HepG2 (cell line): ENCODE measurements around the gene CENPM. TPM values are rescaled to one million over a fixed set of nuclear protein-coding genes. Genes with fewer than 3 reads are reported as not detected.

Experiments used
- ATAC-seq: fragments of 200-7000 bp; cut with Tn5 transposase; 3 replicates; pipeline ENCODE4 v1.9.1; 2020; ENCODE audit warnings: mild to moderate bottlenecking, moderate library complexity
- BruUV-seq: library from RNA; stranded (reverse); fragments of 400-500 nt; replicated peaks from 2 replicates; lab custom pipeline; 2021; lab: Mats Ljungman, UMichigan
- CTCF ChIA-PET: fragments of 300-600 bp; formaldehyde crosslinking; extraction: SDS; loops from one replicate; lab custom pipeline; 2021; ENCODE audit warnings: low total read pairs, inconsistent platforms, low intra/inter-chr PET ratio; lab: Yijun Ruan, JAX
- POLR2A ChIA-PET: fragments of 350-600 bp; sonication (Branson Sonifier 250); formaldehyde crosslinking; loops from one replicate; lab custom pipeline; 2020; ENCODE audit warnings: antibody characterized with exemption, inconsistent platforms; lab: Yijun Ruan, JAX
- DNase-seq: peaks from one replicate; pipeline ENCODE4 v3.0.0-alpha.2; 2015; ENCODE audit warnings: low spot score
- FAIRE-seq: peaks from 3 replicates; lab custom pipeline; 2011; peaks lifted over from hg19 to GRCh38; lab: Jason Lieb, UNC
- H2AFZ ChIP-seq: one replicate; pipeline ENCODE4 v1.6.1; 2011; ENCODE audit warnings: low read length, inconsistent platforms
- H3K27ac ChIP-seq: fragments of 300-600 bp; 3 replicates; pipeline ENCODE4 v1.8.0; 2011; ENCODE audit warnings: mixed run types, mild to moderate bottlenecking, mixed read lengths, low read length, inconsistent platforms; ENCODE audit not compliant: insufficient read depth; ENCODE audit errors: extremely low read length
- H3K27me3 ChIP-seq, 2 experiments: fragments of 200-600 bp in 1 of 2; 2 replicates in 1 of 2; 3 replicates in 1 of 2; pipeline versions ENCODE4 v1.6.0 to v1.8.0; 2011; ENCODE audit warnings: low read length in 2 of 2, mild to moderate bottlenecking in 2 of 2, moderate library complexity in 2 of 2, inconsistent platforms in 1 of 2; ENCODE audit not compliant: insufficient read depth in 2 of 2, control insufficient read depth in 1 of 2
- H3K36me3 ChIP-seq, 2 experiments: fragments of 200-600 bp in 1 of 2; replicated peaks in 1 of 2; 2 replicates in 1 of 2; 3 replicates in 1 of 2; pipeline versions ENCODE4 v1.5.1 to v1.8.0; 2011; ENCODE audit warnings: low read length in 2 of 2, inconsistent platforms in 1 of 2; ENCODE audit not compliant: insufficient read depth in 2 of 2, control insufficient read depth in 1 of 2
- H3K4me1 ChIP-seq: 2 replicates; pipeline ENCODE4 v1.5.1; 2012; ENCODE audit warnings: low read length, inconsistent platforms; ENCODE audit not compliant: insufficient read depth
- H3K4me2 ChIP-seq: 2 replicates; pipeline ENCODE4 v1.6.0; 2011; ENCODE audit warnings: low read depth, low read length, inconsistent platforms
- H3K4me3 ChIP-seq, 3 experiments: fragments of 200-600 bp in 1 of 3; sonication (generic), shearing (Covaris generic) in 1 of 3; replicated peaks in 1 of 3; 2 replicates each; pipeline ENCODE4 v1.5.1; 2011 to 2016; ENCODE audit warnings: low read length in 3 of 3, inconsistent platforms in 2 of 3, low read depth in 2 of 3, mild to moderate bottlenecking in 2 of 3, control low read depth in 1 of 3, mixed read lengths in 1 of 3; ENCODE audit not compliant: insufficient read depth in 1 of 3
- H3K79me2 ChIP-seq: one replicate; pipeline ENCODE4 v1.6.1; 2011; ENCODE audit warnings: low read length, inconsistent platforms; ENCODE audit not compliant: insufficient read depth
- H3K9ac ChIP-seq: 2 replicates; pipeline ENCODE4 v1.6.0; 2011; ENCODE audit warnings: mild to moderate bottlenecking, low read depth, low read length, inconsistent platforms; ENCODE audit not compliant: insufficient read depth
- H3K9me3 ChIP-seq: 2 replicates; pipeline ENCODE4 v1.5.1; 2012; ENCODE audit warnings: mild to moderate bottlenecking, low read length
- H4K20me1 ChIP-seq: 2 replicates; pipeline ENCODE4 v1.6.0; 2011; ENCODE audit warnings: inconsistent platforms, mild to moderate bottlenecking, low read length, moderate library complexity; ENCODE audit not compliant: insufficient read depth
- AGO2 ChIP-seq: fragments of 200-400 bp; formaldehyde crosslinking; optimal IDR thresholded peaks from 2 replicates; pipeline ENCODE3; 2017; ENCODE audit warnings: mild to moderate bottlenecking, low read depth, low read length, moderate library complexity
- AKAP8 ChIP-seq: sonication (generic); formaldehyde crosslinking; IDR thresholded peaks from 2 replicates; pipeline ENCODE4 v1.5.1; 2020; ENCODE audit warnings: mild to moderate bottlenecking, missing genetic modification reagents
- CHD4 ChIP-seq: fragments of 200-600 bp; sonication (generic); IDR thresholded peaks from 2 replicates; pipeline ENCODE4 v1.7.0; 2017; ENCODE audit warnings: mild to moderate bottlenecking, low read length, borderline replicate concordance
- KDM2A ChIP-seq: sonication (generic); formaldehyde crosslinking; IDR thresholded peaks from 2 replicates; pipeline ENCODE4 v1.4.0; 2020; ENCODE audit warnings: low read depth, missing genetic modification reagents, borderline replicate concordance
- MYC ChIP-seq: sonication (generic); formaldehyde crosslinking; IDR thresholded peaks from 2 replicates; pipeline ENCODE4 v1.9.0; 2021; ENCODE audit warnings: missing genetic modification reagents, borderline replicate concordance
- NONO ChIP-seq, 2 experiments: fragments of 450-650 bp in 1 of 2; sonication (generic) in 1 of 2; formaldehyde crosslinking in 1 of 2; IDR thresholded peaks in 1 of 2; conservative IDR thresholded peaks in 1 of 2; 2 replicates each; pipeline versions ENCODE4 v1.6.1 to v1.8.0; 2017 to 2022; ENCODE audit warnings: mild to moderate bottlenecking in 1 of 2, missing genetic modification reagents in 1 of 2, moderate library complexity in 1 of 2
- PCBP2 ChIP-seq: fragments of 200-400 bp; formaldehyde crosslinking; optimal IDR thresholded peaks from 2 replicates; pipeline ENCODE3; 2018; ENCODE audit warnings: low read length, low read depth; ENCODE audit not compliant: poor library complexity, severe bottlenecking
- POLR2A ChIP-seq, 2 experiments: IDR thresholded peaks; 2 replicates each; pipeline ENCODE4 v1.6.1; 2011; ENCODE audit warnings: low read depth in 2 of 2, low read length in 2 of 2, mild to moderate bottlenecking in 1 of 2, moderate library complexity in 1 of 2; ENCODE audit not compliant: insufficient read depth in 1 of 2
- POLR2G ChIP-seq: fragments of 200-400 bp; formaldehyde crosslinking; IDR thresholded peaks from 2 replicates; pipeline ENCODE4 v1.6.1; 2018; ENCODE audit warnings: mild to moderate bottlenecking, low read depth, low read length, moderate library complexity
- RBM22 ChIP-seq: fragments of 200-400 bp; formaldehyde crosslinking; optimal IDR thresholded peaks from 2 replicates; pipeline ENCODE3; 2017; ENCODE audit warnings: mild to moderate bottlenecking, low read length, moderate library complexity
- RFXANK ChIP-seq: IDR thresholded peaks from 2 replicates; pipeline ENCODE4 v1.6.1; 2016
- ZFP91 ChIP-seq: sonication (generic); formaldehyde crosslinking; IDR thresholded peaks from 2 replicates; pipeline ENCODE4 v1.9.0; 2022; ENCODE audit warnings: missing genetic modification reagents, mild to moderate bottlenecking, borderline replicate concordance
- ZFX ChIP-seq: sonication (generic); formaldehyde crosslinking; IDR thresholded peaks from 2 replicates; pipeline ENCODE4 v1.4.0; 2020; ENCODE audit warnings: mild to moderate bottlenecking, low read depth, missing genetic modification reagents, moderate library complexity
- WGBS: methylation state at CpG from one replicate; pipeline ENCODE4 v1.1.6; 2017; ENCODE audit warnings: low lambda C conversion rate; 5-methylcytosine and 5-hydroxymethylcytosine counted together
- in situ Hi-C: cut with HindIII; loops from 2 replicates; pipeline ENCODE4 v1.10.0; 2017; ENCODE audit warnings: low pct_unique_long_range_greater_than_20kb; ENCODE audit not compliant: extremely low pct_ligation_motif_present
- intact Hi-C: fragments of 100-400 bp; cut with micrococcal nuclease; formaldehyde crosslinking; loops from one replicate; pipeline ENCODE4 v1.10.0; 2022; ENCODE audit not compliant: unreplicated experiment
- polyA plus RNA-seq, 8 experiments: library from polyadenylated mRNA; depleted of rRNA in 3 of 8; stranded (reverse) in 7 of 8; unstranded in 1 of 8; fragments of >200 nt; fragmentation: Illumina TruSeq in 4 of 8; extraction: Trizol in 4 of 8; gene quantifications; 2 replicates each; pipeline versions ENCODE4 v1.2.1 to v1.2.3, GENCODE V29; 2011 to 2016; ENCODE audit warnings: low read depth in 4 of 8, missing spikeins in 1 of 8, mixed read lengths in 1 of 8; ENCODE audit not compliant: insufficient read depth in 1 of 8
- total RNA-seq, 5 experiments: library from RNA; depleted of rRNA; stranded (reverse); fragments of >200 nt; fragmentation: Illumina TruSeq; extraction: Trizol; gene quantifications; 2 replicates each; pipeline ENCODE4 v1.2.3, GENCODE V29; 2016; ENCODE audit warnings: low read depth in 1 of 5

CENPM gene
- total and polyA plus RNA-seq, 2 of the 13 experiments (the other 11 are each of a cell fraction or from before 2014, with no cell fraction given): 11.2 to 37.3 TPM

GRCh38 chr22:41907436-41908401 is 39.2 kb downstream of the CENPM start:
- intact Hi-C loops: no loop called here
- no TSS peak for BruUV-seq
- H3K9me3 ChIP-seq: no peaks in the 10 kb centered on the region
- no peak overlapping the region for H3K4me3 ChIP-seq
- DNase-seq (no peak), FAIRE-seq (no peak), ATAC-seq (peak; percentile 9)
- in situ Hi-C loops: no loop called here
- ChIA-PET POLR2A (interaction anchor here (0.7 kb wide), 1 partner anchor 22 kb away, joined by 3 read pairs; no protein-coding TSS in a partner anchor), CTCF (no interaction called here)
- H3K79me2 ChIP-seq: no peaks in the 10 kb centered on the region
- no peak overlapping the region for H3K4me2 ChIP-seq
- H3K27me3 ChIP-seq: peaks cover 15 to 33% of the 10 kb centered on the region in 2 experiments; a peak in 4 of 5 replicates
- H3K4me1 ChIP-seq: peaks cover 7% of the 10 kb centered on the region; the same call in 1 of the 2 replicates
- TF ChIP-seq CHD4 (no peak), AGO2 (peak; percentile 53), PCBP2 (no peak), POLR2A (IDR thresholded peaks at IDR 0.05; ENCODE audit: insufficient read depth in 1 of 2, low read depth in 2 of 2, low read length in 2 of 2) (peak in 1 of 2 experiments; percentile 19; a peak in 1 of 4 replicates), POLR2G (peak; percentile 47; the same call in 1 of the 2 replicates), ZFP91 (CRISPR knock-in tag) (peak; percentile 44; the same call in 1 of the 2 replicates), ZFX (CRISPR knock-in tag) (peak; percentile 38; the same call in 1 of the 2 replicates), NONO (IDR thresholded peaks at IDR 0.05) (no peak), NONO (CRISPR knock-in tag; conservative IDR thresholded peaks at IDR 0.05) (0 out of 2 replicates have a peak, but pooled peaks have one; percentile 2), RFXANK (CRISPR knock-in tag) (no peak), KDM2A (peak; percentile 11; the same call in 1 of the 2 replicates), AKAP8 (CRISPR knock-in tag) (peak; percentile 17; the same call in 1 of the 2 replicates), RBM22 (peak; percentile 91), MYC (CRISPR knock-in tag) (0 out of 2 replicates have a peak, but pooled peaks have one; percentile 12)
- H4K20me1 ChIP-seq: peaks cover 36% of the 10 kb centered on the region
- peaks cover 11 to 28% of the 10 kb centered on the region in 2 experiments for H3K36me3 ChIP-seq
- H2AFZ ChIP-seq: no peak overlapping the region
- 77% methylated on average over 4 of the region's 10 CpGs for WGBS
- no peak overlapping the region for H3K27ac ChIP-seq
- no peak overlapping the region for H3K9ac ChIP-seq
